Sigmoid colon (tissue), 4 donors: ENCODE results near the gene PTRH2.

ENCODE experiments used
- POLR2A ChIP-seq, 2 donors: fragments of 450-650 bp; IDR thresholded peaks; one replicate each; pipeline ENCODE4 v1.6.1; 2016; ENCODE audit warnings: antibody characterized with exemption in 2 of 2, mild to moderate bottlenecking in 2 of 2, moderate library complexity in 2 of 2
- POLR2AphosphoS5 ChIP-seq, 4 donors: sonication (generic); formaldehyde crosslinking; IDR thresholded peaks; one replicate each; pipeline ENCODE4 v1.6.1; 2017; ENCODE audit warnings: antibody characterized with exemption in 4 of 4
- TF ChIP-seq, protein P1 (sequence below), 4 experiments: fragments of 450-650 bp in 3 of 4; fragments of 200-600 bp in 1 of 4; IDR thresholded peaks; one replicate each; pipeline ENCODE4 v1.5.1; 2016 to 2019; ENCODE audit warnings: antibody characterized with exemption in 4 of 4, mild to moderate bottlenecking in 3 of 4, moderate library complexity in 2 of 4

DNA sequence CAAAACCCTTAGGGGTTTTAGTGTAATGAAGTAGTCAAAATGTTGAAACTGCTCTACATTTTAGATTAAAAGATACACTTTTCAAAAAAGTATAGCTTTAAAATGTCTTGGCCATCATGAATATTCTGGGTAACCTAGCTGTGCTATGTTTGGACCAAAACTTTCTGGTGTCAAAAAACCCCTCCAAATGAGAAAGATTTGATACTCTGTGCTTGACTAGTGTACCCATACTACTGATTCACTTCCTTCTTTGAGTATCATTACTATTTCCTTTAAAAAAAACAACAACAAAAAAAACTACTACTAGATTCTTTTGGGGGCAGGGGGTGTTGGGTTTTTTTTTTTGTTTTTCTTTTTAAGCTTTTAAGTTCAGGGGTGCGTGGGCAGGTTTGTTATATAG lies 37.3 kb downstream of the PTRH2 start:
- TF ChIP-seq, protein P1, sequence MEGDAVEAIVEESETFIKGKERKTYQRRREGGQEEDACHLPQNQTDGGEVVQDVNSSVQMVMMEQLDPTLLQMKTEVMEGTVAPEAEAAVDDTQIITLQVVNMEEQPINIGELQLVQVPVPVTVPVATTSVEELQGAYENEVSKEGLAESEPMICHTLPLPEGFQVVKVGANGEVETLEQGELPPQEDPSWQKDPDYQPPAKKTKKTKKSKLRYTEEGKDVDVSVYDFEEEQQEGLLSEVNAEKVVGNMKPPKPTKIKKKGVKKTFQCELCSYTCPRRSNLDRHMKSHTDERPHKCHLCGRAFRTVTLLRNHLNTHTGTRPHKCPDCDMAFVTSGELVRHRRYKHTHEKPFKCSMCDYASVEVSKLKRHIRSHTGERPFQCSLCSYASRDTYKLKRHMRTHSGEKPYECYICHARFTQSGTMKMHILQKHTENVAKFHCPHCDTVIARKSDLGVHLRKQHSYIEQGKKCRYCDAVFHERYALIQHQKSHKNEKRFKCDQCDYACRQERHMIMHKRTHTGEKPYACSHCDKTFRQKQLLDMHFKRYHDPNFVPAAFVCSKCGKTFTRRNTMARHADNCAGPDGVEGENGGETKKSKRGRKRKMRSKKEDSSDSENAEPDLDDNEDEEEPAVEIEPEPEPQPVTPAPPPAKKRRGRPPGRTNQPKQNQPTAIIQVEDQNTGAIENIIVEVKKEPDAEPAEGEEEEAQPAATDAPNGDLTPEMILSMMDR (IDR thresholded peaks at IDR 0.05): no peak
- TF ChIP-seq POLR2AphosphoS5 (IDR thresholded peaks at IDR 0.05): no peak
- TF ChIP-seq POLR2A (IDR thresholded peaks at IDR 0.05): no peak
